Upper lobe of left lung (tissue), 4 donors: ENCODE measurements around the gene ITGAE.

Experiments used
- CTCF ChIP-seq, 6 experiments: fragments of 450-650 bp in 4 of 6; fragments of 200-600 bp in 2 of 6; sonication (generic) in 2 of 6; IDR thresholded peaks; one replicate each; pipeline ENCODE4 v1.5.1; 2016 to 2019; ENCODE audit warnings: antibody characterized with exemption in 6 of 6
- EP300 ChIP-seq, 4 donors: sonication (generic); formaldehyde crosslinking; IDR thresholded peaks; one replicate each; pipeline ENCODE4 v1.5.1; 2017; ENCODE audit warnings: antibody characterized with exemption in 4 of 4, control low read depth in 2 of 4
- POLR2A ChIP-seq, 4 donors: fragments of 450-650 bp; IDR thresholded peaks; one replicate each; pipeline ENCODE4 v1.5.1; 2016 to 2017; ENCODE audit warnings: antibody characterized with exemption in 4 of 4, mild to moderate bottlenecking in 2 of 4
- POLR2AphosphoS5 ChIP-seq, 2 donors: sonication (generic); formaldehyde crosslinking; IDR thresholded peaks; one replicate each; pipeline ENCODE4 v1.5.1; 2017; ENCODE audit warnings: antibody characterized with exemption in 2 of 2

GRCh38 chr17:3745071-3745470 is 55.9 kb downstream of the ITGAE start:
- no peak for TF ChIP-seq CTCF (IDR thresholded peaks at IDR 0.05)
- TF ChIP-seq POLR2A (IDR thresholded peaks at IDR 0.05) = no peak
- no peak for TF ChIP-seq POLR2AphosphoS5 (IDR thresholded peaks at IDR 0.05)
- TF ChIP-seq EP300 (IDR thresholded peaks at IDR 0.05) = no peak
